Kidney capillary endothelial cell (primary cell): ENCODE measurements around the gene OR10A3.

Source experiments
- DNase-seq: peaks from one replicate; pipeline ENCODE4 v3.0.0-alpha.2; 2018; ENCODE audit warnings: low spot score

The OR10A3 gene

GRCh38 chr11:7892059-7892699 lies 49.3 kb downstream of the OR10A3 start:
- no peak for DNase-seq

GRCh38 chr11:7890417-7891172 lies 50.9 kb downstream of the OR10A3 start:
- DNase-seq = no peak

GRCh38 chr11:7889985-7890384 lies 51.5 kb downstream of the OR10A3 start:
- no peak for DNase-seq
